Activated CD4-positive, alpha-beta T cell treated with anti-CD3 and anti-CD28 coated beads, Interleukin-2, amount 50 U/mL, for 24 hours (primary cell): ENCODE measurements around the gene ADAM12.

Experiments used
- DNase-seq, 2 donors: peaks; one replicate each; pipeline ENCODE4 v3.0.0-alpha.2; 2020; ENCODE audit warnings: low read depth in 1 of 2, low spot score in 1 of 2

ADAM12 gene

GRCh38 chr10:126092366-126093215 is 295.7 kb downstream of the ADAM12 start:
- DNase-seq: no peak

- DNase-seq: no peak
Measured at GRCh38 chr10:126090911-126091728, 297.2 kb downstream of the ADAM12 start.

- no peak for DNase-seq
Measured at GRCh38 chr10:126090443-126090842, 297.8 kb downstream of the ADAM12 start.

- no peak for DNase-seq
Measured at GRCh38 chr10:126087796-126088505, 300.3 kb downstream of the ADAM12 start.

GRCh38 chr10:126087153-126087680 is 301.1 kb downstream of the ADAM12 start:
- DNase-seq: no peak

- DNase-seq: no peak
Measured at GRCh38 chr10:126085806-126086205, 302.5 kb downstream of the ADAM12 start.

GRCh38 chr10:126084369-126084768 is 303.9 kb downstream of the ADAM12 start:
- no peak for DNase-seq

- no peak for DNase-seq
Measured at GRCh38 chr10:126083009-126083408, 305.3 kb downstream of the ADAM12 start.

GRCh38 chr10:126081841-126082466 is 306.3 kb downstream of the ADAM12 start:
- no peak for DNase-seq

GRCh38 chr10:126080879-126081411 is 307.3 kb downstream of the ADAM12 start:
- DNase-seq: no peak

GRCh38 chr10:126080291-126080825 is 307.9 kb downstream of the ADAM12 start:
- DNase-seq: no peak

GRCh38 chr10:126075009-126075408 is 313.3 kb downstream of the ADAM12 start:
- no peak for DNase-seq

GRCh38 chr10:126074291-126074690 is 314.0 kb downstream of the ADAM12 start:
- no peak for DNase-seq

- DNase-seq: no peak
Measured at GRCh38 chr10:126073606-126074005, 314.7 kb downstream of the ADAM12 start.

- no peak for DNase-seq
Measured at GRCh38 chr10:126072622-126073021, 315.7 kb downstream of the ADAM12 start.

GRCh38 chr10:126070476-126071215 is 317.6 kb downstream of the ADAM12 start:
- no peak for DNase-seq

- no peak for DNase-seq
Measured at GRCh38 chr10:126068322-126068721, 320.0 kb downstream of the ADAM12 start.

- no peak for DNase-seq
Measured at GRCh38 chr10:126066456-126066855, 321.8 kb downstream of the ADAM12 start.

GRCh38 chr10:126065751-126066377 is 322.4 kb downstream of the ADAM12 start:
- no peak for DNase-seq
